HCT116 (cell line): ENCODE measurements around the gene HYOU1. TPM values are rescaled to one million over a fixed set of nuclear protein-coding genes. Genes with fewer than 3 reads are reported as not detected.
A peak's percentile ranks its signal among the peaks of the same experiment; 100 is the strongest.

Experiments used
- ATAC-seq: fragments of 200-7000 bp; cut with Tn5 transposase; 2 replicates; pipeline ENCODE4 v1.9.1; 2020; ENCODE audit warnings: mild to moderate bottlenecking, moderate library complexity
- BruUV-seq: library from RNA; stranded (reverse); fragments of 400-500 nt; replicated peaks from 2 replicates; lab custom pipeline; 2021; lab: Mats Ljungman, UMichigan
- CTCF ChIA-PET: fragments of 300-600 bp; sonication (Branson Sonifier 250); formaldehyde crosslinking; loops from one replicate; lab custom pipeline; 2021; ENCODE audit warnings: antibody characterized with exemption; lab: Charles Lee
- POLR2A ChIA-PET: fragments of 300-600, 350-600 bp; sonication (Branson Sonifier 250); formaldehyde crosslinking; loops from one replicate; lab custom pipeline; 2021; ENCODE audit warnings: antibody characterized with exemption; lab: Charles Lee
- RAD21 ChIA-PET, 2 experiments: fragments of 300-600 bp; sonication (Branson Sonifier 250); formaldehyde crosslinking; loops; one replicate each; lab custom pipeline; 2023; ENCODE audit warnings: low total read pairs in 2 of 2; ENCODE audit not compliant: uncharacterized antibody in 2 of 2, unreplicated experiment in 2 of 2, low non-redundant PET in 1 of 2; lab: Charles Lee
- DNase-seq: peaks from one replicate; pipeline ENCODE4 v3.0.0-alpha.2; 2010; ENCODE audit warnings: low read depth, low spot score
- H2AFZ ChIP-seq: fragments of 200-600 bp; shearing (Covaris generic), sonication (generic); 2 replicates; pipeline ENCODE4 v1.6.1; 2017; ENCODE audit warnings: low read depth, mixed run types, mixed read lengths, antibody characterized with exemption, low read length; ENCODE audit not compliant: poor library complexity, severe bottlenecking
- H3K27ac ChIP-seq: 2 replicates; pipeline ENCODE4 v1.5.1; 2012; ENCODE audit warnings: low read depth, low read length
- H3K27me3 ChIP-seq: fragments of 200-600 bp; sonication (generic); 2 replicates; pipeline ENCODE4 v1.6.1; 2016; ENCODE audit warnings: mixed run types, low read length, mixed read lengths; ENCODE audit not compliant: insufficient read depth
- H3K36me3 ChIP-seq, 2 experiments: fragments of 200-500 bp in 1 of 2; fragments of 200-600 bp in 1 of 2; sonication (Bioruptor generic) in 1 of 2; sonication (generic) in 1 of 2; 2 replicates each; pipeline versions ENCODE4 v1.5.1 to v1.6.1; 2014 to 2016; ENCODE audit warnings: low read length in 2 of 2, inconsistent platforms in 1 of 2, mixed read lengths in 1 of 2, mixed run types in 1 of 2; ENCODE audit not compliant: insufficient read depth in 2 of 2, control insufficient read depth in 1 of 2
- H3K4me1 ChIP-seq, 2 experiments: fragments of 200-600 bp in 1 of 2; sonication (generic) in 1 of 2; 2 replicates each; pipeline versions ENCODE4 v1.5.1 to v1.6.1; 2012 to 2017; ENCODE audit warnings: low read length in 2 of 2, inconsistent platforms in 1 of 2, mild to moderate bottlenecking in 1 of 2, mixed read lengths in 1 of 2, mixed run types in 1 of 2, moderate library complexity in 1 of 2; ENCODE audit not compliant: insufficient read depth in 2 of 2, control insufficient read depth in 1 of 2
- H3K4me2 ChIP-seq: fragments of 200-600 bp; sonication (generic); 2 replicates; pipeline ENCODE4 v1.6.1; 2017; ENCODE audit warnings: mixed run types, low read length, mixed read lengths
- H3K4me3 ChIP-seq, 2 experiments: fragments of 200-600 bp in 1 of 2; sonication (generic) in 1 of 2; replicated peaks in 1 of 2; 2 replicates each; pipeline ENCODE4 v1.5.1; 2011 to 2016; ENCODE audit warnings: low read length in 2 of 2, control low read depth in 1 of 2, low read depth in 1 of 2, mild to moderate bottlenecking in 1 of 2, mixed read lengths in 1 of 2, mixed run types in 1 of 2
- H3K79me2 ChIP-seq: fragments of 200-600 bp; sonication (generic); 2 replicates; pipeline ENCODE4 v1.6.1; 2017; ENCODE audit warnings: mild to moderate bottlenecking, mixed run types, low read length, moderate library complexity, mixed read lengths; ENCODE audit not compliant: insufficient read depth
- H3K9ac ChIP-seq: fragments of 200-600 bp; sonication (generic); 2 replicates; pipeline ENCODE4 v1.6.1; 2016; ENCODE audit warnings: low read length, mixed read lengths
- H3K9me2 ChIP-seq: fragments of 200-600 bp; sonication (generic), shearing (Covaris generic); 2 replicates; pipeline ENCODE4 v1.6.1; 2017; ENCODE audit warnings: mixed run types, mild to moderate bottlenecking, moderate library complexity; ENCODE audit not compliant: insufficient read depth
- H3K9me3 ChIP-seq, 2 experiments: fragments of 200-500 bp in 1 of 2; fragments of 200-600 bp in 1 of 2; sonication (Bioruptor generic) in 1 of 2; sonication (generic) in 1 of 2; 2 replicates each; pipeline ENCODE4 v1.6.1; 2014 to 2017; ENCODE audit warnings: low read length in 2 of 2, mixed read lengths in 2 of 2, inconsistent platforms in 1 of 2, low read depth in 1 of 2, mild to moderate bottlenecking in 1 of 2, mixed run types in 1 of 2, moderate library complexity in 1 of 2; ENCODE audit not compliant: control insufficient read depth in 1 of 2, insufficient read depth in 1 of 2
- H4K20me1 ChIP-seq: fragments of 200-600 bp; sonication (generic), shearing (Covaris generic); 2 replicates; pipeline ENCODE4 v1.6.1; 2017; ENCODE audit warnings: mixed run types, mild to moderate bottlenecking, moderate library complexity; ENCODE audit not compliant: insufficient read depth
- CEBPB ChIP-seq: IDR thresholded peaks from 2 replicates; pipeline ENCODE4 v1.6.1; 2012; ENCODE audit warnings: low read depth
- EZH2 ChIP-seq: fragments of 200-600 bp; sonication (generic); IDR thresholded peaks from 2 replicates; pipeline ENCODE4 v1.6.1; 2017; ENCODE audit warnings: antibody characterized with exemption, mixed run types
- EZH2phosphoT487 ChIP-seq: fragments of 200-600 bp; IDR thresholded peaks from 2 replicates; pipeline ENCODE4 v1.6.1; 2018; ENCODE audit warnings: antibody characterized with exemption, borderline replicate concordance
- FOSL1 ChIP-seq: IDR thresholded peaks from 2 replicates; pipeline ENCODE4 v1.6.1; 2012; ENCODE audit warnings: low read depth
- JUND ChIP-seq: IDR thresholded peaks from 2 replicates; pipeline ENCODE4 v1.6.1; 2012
- POLR2A ChIP-seq: IDR thresholded peaks from 2 replicates; pipeline ENCODE4 v1.7.0; 2011; ENCODE audit warnings: borderline replicate concordance; ENCODE audit not compliant: insufficient read depth, insufficient read length; ENCODE audit errors: extremely low read depth
- POLR2AphosphoS5 ChIP-seq: IDR thresholded peaks from 2 replicates; pipeline ENCODE4 v1.6.1; 2011; ENCODE audit warnings: mild to moderate bottlenecking, low read depth, low read length, moderate library complexity
- RAD21 ChIP-seq: IDR thresholded peaks from 2 replicates; pipeline ENCODE4 v1.6.1; 2012; ENCODE audit warnings: low read depth, mild to moderate bottlenecking
- SIN3A ChIP-seq: IDR thresholded peaks from 2 replicates; pipeline ENCODE4 v1.6.1; 2012; ENCODE audit warnings: low read depth
- YY1 ChIP-seq: IDR thresholded peaks from 2 replicates; pipeline ENCODE4 v1.6.1; 2011; ENCODE audit warnings: low read length, low read depth, moderate library complexity, mild to moderate bottlenecking; ENCODE audit not compliant: insufficient replicate concordance; ENCODE audit errors: extremely low read depth
- intact Hi-C: fragments of 100-400 bp; cut with micrococcal nuclease; formaldehyde crosslinking; loops from 2 replicates; pipeline ENCODE4 v1.10.0; 2022
- total RNA-seq: library from RNA; stranded (reverse); gene quantifications from one replicate; pipeline ENCODE4 v1.2.1, GENCODE V29; 2021; ENCODE audit not compliant: unreplicated experiment
- TF ChIP-seq, protein P1 (sequence below): IDR thresholded peaks from 2 replicates; pipeline ENCODE4 v1.6.1; 2012
- TF ChIP-seq, protein P2 (sequence below), 3 experiments: fragments of 200-600 bp in 1 of 3; sonication (generic) in 1 of 3; IDR thresholded peaks in 2 of 3; conservative IDR thresholded peaks in 1 of 3; 2 replicates each; pipeline ENCODE4 v1.5.1; 2012 to 2017; ENCODE audit warnings: low read depth in 2 of 3, low read length in 2 of 3, antibody characterized with exemption in 1 of 3, borderline replicate concordance in 1 of 3, control low read depth in 1 of 3, mild to moderate bottlenecking in 1 of 3, mixed read lengths in 1 of 3, mixed run types in 1 of 3, moderate library complexity in 1 of 3; ENCODE audit not compliant: insufficient read depth in 1 of 3
- TF ChIP-seq, protein P3 (sequence below): IDR thresholded peaks from 2 replicates; pipeline ENCODE4 v1.6.1; 2012; ENCODE audit warnings: low read depth

The HYOU1 gene
- total RNA-seq, 1 experiment from 2014 or later, result 181 TPM

DNA sequence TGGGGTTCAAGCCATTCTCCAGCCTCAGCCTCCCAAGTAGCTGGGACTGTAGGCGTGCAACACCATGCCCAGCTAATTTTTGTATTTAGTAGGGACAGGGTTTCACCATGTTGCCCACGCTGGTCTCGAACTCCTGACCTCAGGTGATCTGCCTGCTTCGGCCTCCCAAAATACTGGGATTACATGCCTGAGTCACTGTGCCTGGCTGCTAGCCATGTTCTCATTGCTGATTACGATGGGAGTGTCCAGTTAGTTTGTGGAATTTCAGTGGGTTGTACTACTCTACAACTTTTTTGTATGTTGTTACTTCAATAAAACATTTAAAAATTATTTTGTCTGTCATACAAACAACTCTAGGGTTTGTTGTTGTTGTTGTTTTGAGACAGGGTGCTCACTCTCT is 5.8 kb upstream of the HYOU1 start:
- no peaks in the 10 kb centered on the region for H3K36me3 ChIP-seq
- no peak overlapping the region for H3K9ac ChIP-seq
- CTCF ChIA-PET, result no interaction called here
- H2AFZ ChIP-seq, result no peak overlapping the region
- DNase-seq, result no peak
- RAD21 ChIA-PET, result no interaction called here
- H3K9me3 ChIP-seq, result no peaks in the 10 kb centered on the region
- H3K4me2 ChIP-seq, result peak overlapping the region; percentile 44
- H3K4me3 ChIP-seq, result no peak overlapping the region
- 0 out of 2 replicates have a peak, but pooled peaks have one; percentile 18 for TF ChIP-seq CEBPB
- 0 out of 2 replicates have a peak, but pooled peaks have one; percentile 18 for TF ChIP-seq JUND
- no peak for TF ChIP-seq SIN3A
- no peak for TF ChIP-seq EZH2
- POLR2A ChIA-PET, result interaction anchor here (0.6 to 1.0 kb wide), 2 partner anchors 29 to 39 kb away, joined by 3 to 4 read pairs; partner anchors contain the start of gene DPAGT1
- peaks cover 12 to 27% of the 10 kb centered on the region in 2 experiments for H3K4me1 ChIP-seq
- peaks cover 1% of the 10 kb centered on the region for H3K79me2 ChIP-seq
- ATAC-seq, result no peak
- no peaks in the 10 kb centered on the region for H4K20me1 ChIP-seq
- BruUV-seq, result no TSS peak
- intact Hi-C loops, result no loop called here
- H3K27ac ChIP-seq, result no peak overlapping the region
- H3K27me3 ChIP-seq, result no peaks in the 10 kb centered on the region
- H3K9me2 ChIP-seq, result no peaks in the 10 kb centered on the region

DNA sequence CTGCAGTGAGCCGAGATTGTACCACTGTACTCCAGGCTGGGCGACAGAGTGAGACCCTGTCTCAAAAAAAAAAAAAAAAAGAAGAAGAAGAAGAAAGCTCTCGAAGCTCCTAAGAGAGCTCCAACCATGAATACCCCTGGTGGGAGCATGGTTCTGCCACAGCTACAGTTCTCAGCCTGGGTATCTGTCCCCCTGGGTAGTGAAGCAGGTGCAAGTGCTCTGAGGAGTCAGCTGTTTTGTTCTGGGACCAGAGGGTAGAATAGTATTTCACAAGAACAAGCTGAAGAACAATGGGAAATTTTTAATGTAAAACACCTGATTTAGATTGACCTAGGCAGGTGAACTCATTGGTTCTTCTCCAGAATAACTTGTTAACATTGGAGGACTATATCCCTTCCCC is 4.3 kb upstream of the HYOU1 start:
- H2AFZ ChIP-seq, result no peak overlapping the region
- no peaks in the 10 kb centered on the region for H4K20me1 ChIP-seq
- peaks cover 4% of the 10 kb centered on the region for H3K79me2 ChIP-seq
- H3K27me3 ChIP-seq, result no peaks in the 10 kb centered on the region
- H3K9me3 ChIP-seq, result no peaks in the 10 kb centered on the region
- ATAC-seq, result no peak
- POLR2A ChIA-PET, result interaction anchor here (1.1 kb wide), 1 partner anchor 24 kb away, joined by 3 read pairs; the partner anchor contains the start of gene HMBS
- H3K9ac ChIP-seq, result no peak overlapping the region
- TF ChIP-seq EZH2, result no peak
- no peak for TF ChIP-seq JUND
- no peak for TF ChIP-seq CEBPB
- TF ChIP-seq POLR2A, result no peak
- TF ChIP-seq POLR2AphosphoS5, result no peak
- no peak for TF ChIP-seq FOSL1
- TF ChIP-seq, protein P1, sequence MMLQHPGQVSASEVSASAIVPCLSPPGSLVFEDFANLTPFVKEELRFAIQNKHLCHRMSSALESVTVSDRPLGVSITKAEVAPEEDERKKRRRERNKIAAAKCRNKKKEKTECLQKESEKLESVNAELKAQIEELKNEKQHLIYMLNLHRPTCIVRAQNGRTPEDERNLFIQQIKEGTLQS, result no peak
- TF ChIP-seq, protein P2, sequence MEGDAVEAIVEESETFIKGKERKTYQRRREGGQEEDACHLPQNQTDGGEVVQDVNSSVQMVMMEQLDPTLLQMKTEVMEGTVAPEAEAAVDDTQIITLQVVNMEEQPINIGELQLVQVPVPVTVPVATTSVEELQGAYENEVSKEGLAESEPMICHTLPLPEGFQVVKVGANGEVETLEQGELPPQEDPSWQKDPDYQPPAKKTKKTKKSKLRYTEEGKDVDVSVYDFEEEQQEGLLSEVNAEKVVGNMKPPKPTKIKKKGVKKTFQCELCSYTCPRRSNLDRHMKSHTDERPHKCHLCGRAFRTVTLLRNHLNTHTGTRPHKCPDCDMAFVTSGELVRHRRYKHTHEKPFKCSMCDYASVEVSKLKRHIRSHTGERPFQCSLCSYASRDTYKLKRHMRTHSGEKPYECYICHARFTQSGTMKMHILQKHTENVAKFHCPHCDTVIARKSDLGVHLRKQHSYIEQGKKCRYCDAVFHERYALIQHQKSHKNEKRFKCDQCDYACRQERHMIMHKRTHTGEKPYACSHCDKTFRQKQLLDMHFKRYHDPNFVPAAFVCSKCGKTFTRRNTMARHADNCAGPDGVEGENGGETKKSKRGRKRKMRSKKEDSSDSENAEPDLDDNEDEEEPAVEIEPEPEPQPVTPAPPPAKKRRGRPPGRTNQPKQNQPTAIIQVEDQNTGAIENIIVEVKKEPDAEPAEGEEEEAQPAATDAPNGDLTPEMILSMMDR (IDR thresholded peaks at IDR 0.05 in 2 of 3, conservative IDR thresholded peaks at IDR 0.05 in 1 of 3; ENCODE audit: borderline replicate concordance in 1 of 3, insufficient read depth in 1 of 3, low read depth in 2 of 3, low read length in 2 of 3), result no peak
- no peak for TF ChIP-seq EZH2phosphoT487
- no peak for TF ChIP-seq YY1
- no peak for TF ChIP-seq RAD21
- TF ChIP-seq, protein P3, sequence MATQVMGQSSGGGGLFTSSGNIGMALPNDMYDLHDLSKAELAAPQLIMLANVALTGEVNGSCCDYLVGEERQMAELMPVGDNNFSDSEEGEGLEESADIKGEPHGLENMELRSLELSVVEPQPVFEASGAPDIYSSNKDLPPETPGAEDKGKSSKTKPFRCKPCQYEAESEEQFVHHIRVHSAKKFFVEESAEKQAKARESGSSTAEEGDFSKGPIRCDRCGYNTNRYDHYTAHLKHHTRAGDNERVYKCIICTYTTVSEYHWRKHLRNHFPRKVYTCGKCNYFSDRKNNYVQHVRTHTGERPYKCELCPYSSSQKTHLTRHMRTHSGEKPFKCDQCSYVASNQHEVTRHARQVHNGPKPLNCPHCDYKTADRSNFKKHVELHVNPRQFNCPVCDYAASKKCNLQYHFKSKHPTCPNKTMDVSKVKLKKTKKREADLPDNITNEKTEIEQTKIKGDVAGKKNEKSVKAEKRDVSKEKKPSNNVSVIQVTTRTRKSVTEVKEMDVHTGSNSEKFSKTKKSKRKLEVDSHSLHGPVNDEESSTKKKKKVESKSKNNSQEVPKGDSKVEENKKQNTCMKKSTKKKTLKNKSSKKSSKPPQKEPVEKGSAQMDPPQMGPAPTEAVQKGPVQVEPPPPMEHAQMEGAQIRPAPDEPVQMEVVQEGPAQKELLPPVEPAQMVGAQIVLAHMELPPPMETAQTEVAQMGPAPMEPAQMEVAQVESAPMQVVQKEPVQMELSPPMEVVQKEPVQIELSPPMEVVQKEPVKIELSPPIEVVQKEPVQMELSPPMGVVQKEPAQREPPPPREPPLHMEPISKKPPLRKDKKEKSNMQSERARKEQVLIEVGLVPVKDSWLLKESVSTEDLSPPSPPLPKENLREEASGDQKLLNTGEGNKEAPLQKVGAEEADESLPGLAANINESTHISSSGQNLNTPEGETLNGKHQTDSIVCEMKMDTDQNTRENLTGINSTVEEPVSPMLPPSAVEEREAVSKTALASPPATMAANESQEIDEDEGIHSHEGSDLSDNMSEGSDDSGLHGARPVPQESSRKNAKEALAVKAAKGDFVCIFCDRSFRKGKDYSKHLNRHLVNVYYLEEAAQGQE, result no peak
- no peak for TF ChIP-seq SIN3A
- H3K9me2 ChIP-seq, result no peaks in the 10 kb centered on the region
- CTCF ChIA-PET, result no interaction called here
- intact Hi-C loops, result no loop called here
- H3K4me2 ChIP-seq, result no peak overlapping the region
- no peak overlapping the region for H3K4me3 ChIP-seq
- H3K27ac ChIP-seq, result no peak overlapping the region
- no TSS peak for BruUV-seq
- no peak for DNase-seq
- peaks cover 10 to 19% of the 10 kb centered on the region in 2 experiments for H3K4me1 ChIP-seq
- RAD21 ChIA-PET, result interaction anchor here in 1 of 2 experiments (0.7 kb wide), 1 partner anchor 33 kb away, joined by 9 read pairs; no protein-coding TSS in a partner anchor
- no peaks in the 10 kb centered on the region for H3K36me3 ChIP-seq
